Stimulated activated CD8-positive, alpha-beta memory T cell treated with anti-CD3 and anti-CD28 coated beads, Interleukin-7, amount 100 ng/mL, for 1 hour (primary cell): Measurements from ENCODE around the gene CTTNBP2NL.

Source experiments
- DNase-seq, 2 donors: peaks; one replicate each; pipeline ENCODE4 v3.0.0-alpha.2; 2020; ENCODE audit warnings: low read depth in 2 of 2

CTTNBP2NL gene

GRCh38 chr1:112395821-112396652, at the start of gene CTTNBP2NL:
CTTNBP2NL (plus strand) TSS chr1:112396214; CDS start chr1:112416166, 19,952 bp downstream.
- DNase-seq, result peak; percentile 46 to 66

- DNase-seq, result no peak
Observed at GRCh38 chr1:112346801-112347350, 49.1 kb upstream of the CTTNBP2NL start.

GRCh38 chr1:112356765-112357164, 39.2 kb upstream of the CTTNBP2NL start:
- no peak for DNase-seq

- DNase-seq, result no peak
Observed at GRCh38 chr1:112357467-112357866, 38.5 kb upstream of the CTTNBP2NL start.

- DNase-seq, result no peak
Observed at GRCh38 chr1:112358061-112358770, 37.8 kb upstream of the CTTNBP2NL start.

GRCh38 chr1:112358798-112359408, 37.1 kb upstream of the CTTNBP2NL start:
- no peak for DNase-seq

GRCh38 chr1:112359961-112360767, 35.9 kb upstream of the CTTNBP2NL start:
- DNase-seq, result no peak

GRCh38 chr1:112363636-112364035, 32.4 kb upstream of the CTTNBP2NL start:
- no peak for DNase-seq

GRCh38 chr1:112368198-112368597, 27.8 kb upstream of the CTTNBP2NL start:
- DNase-seq, result no peak

GRCh38 chr1:112369392-112370285, 26.4 kb upstream of the CTTNBP2NL start:
- peak; percentile 58 to 72 for DNase-seq

GRCh38 chr1:112370996-112371395, 25.0 kb upstream of the CTTNBP2NL start:
- no peak for DNase-seq

GRCh38 chr1:112371775-112372174, 24.2 kb upstream of the CTTNBP2NL start:
- DNase-seq, result no peak

GRCh38 chr1:112373806-112374205, 22.2 kb upstream of the CTTNBP2NL start:
- no peak for DNase-seq

- DNase-seq, result no peak
Observed at GRCh38 chr1:112375701-112376100, 20.3 kb upstream of the CTTNBP2NL start.

GRCh38 chr1:112380356-112380755, 15.7 kb upstream of the CTTNBP2NL start:
- no peak for DNase-seq

GRCh38 chr1:112381324-112382076, 14.5 kb upstream of the CTTNBP2NL start:
- no peak for DNase-seq

GRCh38 chr1:112383759-112384370, 12.1 kb upstream of the CTTNBP2NL start:
- DNase-seq, result no peak

GRCh38 chr1:112386024-112386723, 9.8 kb upstream of the CTTNBP2NL start:
- no peak for DNase-seq
